Peyer's patch (tissue), 4 donors: ENCODE data around the gene MAP7D2. TPM values are rescaled to one million over a fixed set of nuclear protein-coding genes. Genes with fewer than 3 reads are reported as not detected.

ENCODE experiments used
- DNase-seq, 3 donors: peaks; one replicate each; pipeline ENCODE4 v3.0.0-alpha.2; 2017 to 2019
- H3K27ac ChIP-seq, 4 donors: fragments of 200-600 bp; sonication (generic); one replicate each; pipeline ENCODE4 v1.5.1; 2016 to 2019
- H3K27me3 ChIP-seq, 2 donors: fragments of 200-600 bp; sonication (generic); one replicate each; pipeline ENCODE4 v1.5.1; 2019
- H3K36me3 ChIP-seq, 3 donors: fragments of 200-600 bp; sonication (generic); one replicate each; pipeline ENCODE4 v1.5.1; 2016 to 2019
- H3K4me1 ChIP-seq, 4 donors: fragments of 200-600 bp; sonication (generic); one replicate each; pipeline ENCODE4 v1.5.1; 2016 to 2019
- H3K4me3 ChIP-seq, 4 donors: fragments of 200-600 bp; sonication (generic); 1 replicate in 3 of 4; 2 replicates in 1 of 4; pipeline ENCODE4 v1.5.1; 2016 to 2019; ENCODE audit warnings: mild to moderate bottlenecking in 1 of 4
- H3K9me3 ChIP-seq, 4 donors: fragments of 200-600 bp; sonication (generic); one replicate each; pipeline ENCODE4 v1.5.1; 2016 to 2019; ENCODE audit warnings: mild to moderate bottlenecking in 1 of 4
- CTCF ChIP-seq, 6 experiments: fragments of 450-650 bp in 4 of 6; fragments of 200-600 bp in 2 of 6; sonication (generic) in 1 of 6; IDR thresholded peaks; one replicate each; pipeline ENCODE4 v1.5.1; 2017 to 2019; ENCODE audit warnings: antibody characterized with exemption in 6 of 6, mild to moderate bottlenecking in 3 of 6, moderate library complexity in 1 of 6
- POLR2A ChIP-seq, 2 donors: fragments of 450-650 bp; IDR thresholded peaks; one replicate each; pipeline ENCODE4 v1.5.1; 2017; ENCODE audit warnings: antibody characterized with exemption in 2 of 2, mild to moderate bottlenecking in 2 of 2, moderate library complexity in 2 of 2
- total RNA-seq, 4 donors: library from RNA; depleted of rRNA; stranded (reverse); fragments of >200 nt; gene quantifications; one replicate each; pipeline ENCODE4 v1.1.0, GENCODE V29; 2016

Gene MAP7D2
- total RNA-seq, 4 donors from 2014 or later = 1.3 to 5.3 (median 2.9) TPM

DNA sequence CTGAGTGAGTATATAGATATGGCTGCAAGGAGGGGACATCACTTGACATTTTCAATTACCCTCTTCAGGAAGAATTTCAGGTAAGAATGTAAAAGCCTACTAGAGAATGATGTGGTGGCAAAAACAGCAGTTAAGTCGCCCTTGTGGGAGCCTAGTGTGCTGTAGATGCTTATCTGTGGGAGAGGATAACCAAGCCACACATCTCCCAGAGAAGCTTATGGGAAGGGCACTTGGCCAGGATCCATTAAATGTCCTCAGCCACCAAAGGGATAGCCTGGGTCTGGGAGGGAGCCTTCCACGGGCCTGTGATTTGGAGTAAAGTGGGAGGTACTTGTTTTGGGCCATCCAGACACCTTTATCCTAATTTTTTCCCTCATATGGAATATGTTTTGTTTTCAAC, 84.5 kb downstream of the MAP7D2 start:
- no peak for TF ChIP-seq CTCF (IDR thresholded peaks at IDR 0.05)
- no peak for TF ChIP-seq POLR2A (IDR thresholded peaks at IDR 0.05)

GRCh38 chrX:20029728-20030127, 87.0 kb downstream of the MAP7D2 start:
- Histone ChIP-seq H3K27me3 (no peaks in the 10 kb centered on the region), H3K27ac (peak overlapping the region in 2 of 4 donors; percentile 62 to 73), H3K4me3 (no peak overlapping the region), H3K9me3 (no peaks in the 10 kb centered on the region), H3K36me3 (no peaks in the 10 kb centered on the region), H3K4me1 (peaks cover 0 to 4% (median 0%) of the 10 kb centered on the region in 4 donors)
- TF ChIP-seq CTCF (IDR thresholded peaks at IDR 0.05) (no peak), POLR2A (IDR thresholded peaks at IDR 0.05) (peak; percentile 27 to 47)
- DNase-seq = peak in 2 of 3 donors; percentile 50 to 83

More for the DNA sequence above, 84.5 kb downstream of the MAP7D2 start:
- H3K27ac ChIP-seq = no peak overlapping the region
- H3K36me3 ChIP-seq = no peaks in the 10 kb centered on the region
- DNase-seq = no peak
- H3K9me3 ChIP-seq = no peaks in the 10 kb centered on the region
- no peak overlapping the region for H3K4me3 ChIP-seq
- H3K4me1 ChIP-seq = peaks cover 0 to 4% (median 0%) of the 10 kb centered on the region in 4 donors
- H3K27me3 ChIP-seq = no peaks in the 10 kb centered on the region

- Histone ChIP-seq H3K9me3 (no peaks in the 10 kb centered on the region), H3K4me3 (no peak overlapping the region), H3K27ac (peak overlapping the region in 2 of 4 donors; percentile 62 to 73), H3K4me1 (peaks cover 0 to 4% (median 0%) of the 10 kb centered on the region in 4 donors), H3K36me3 (no peaks in the 10 kb centered on the region), H3K27me3 (no peaks in the 10 kb centered on the region)
- no peak for TF ChIP-seq POLR2A (IDR thresholded peaks at IDR 0.05)
- TF ChIP-seq CTCF (IDR thresholded peaks at IDR 0.05) = no peak
- no peak for DNase-seq
Measured at GRCh38 chrX:20028588-20028987, 88.1 kb downstream of the MAP7D2 start.

- Histone ChIP-seq H3K27ac (no peak overlapping the region), H3K36me3 (no peaks in the 10 kb centered on the region), H3K4me1 (peaks cover 0 to 4% (median 0%) of the 10 kb centered on the region in 4 donors), H3K27me3 (no peaks in the 10 kb centered on the region), H3K9me3 (no peaks in the 10 kb centered on the region), H3K4me3 (no peak overlapping the region)
- TF ChIP-seq CTCF (IDR thresholded peaks at IDR 0.05) (no peak), POLR2A (IDR thresholded peaks at IDR 0.05) (no peak)
- DNase-seq = no peak
Measured at GRCh38 chrX:20026278-20026677, 90.4 kb downstream of the MAP7D2 start.

- Histone ChIP-seq H3K9me3 (no peaks in the 10 kb centered on the region), H3K4me1 (no peaks in the 10 kb centered on the region), H3K36me3 (no peaks in the 10 kb centered on the region), H3K27ac (no peak overlapping the region), H3K27me3 (no peaks in the 10 kb centered on the region), H3K4me3 (no peak overlapping the region)
- TF ChIP-seq CTCF (IDR thresholded peaks at IDR 0.05) (no peak), POLR2A (IDR thresholded peaks at IDR 0.05) (no peak)
- no peak for DNase-seq
Measured at GRCh38 chrX:20019672-20020365, 96.9 kb downstream of the MAP7D2 start.
